HG03378 (cell line): ENCODE data around the gene SLC25A4.
"Not testable (repeated sequence)": the region's sequence is repeated elsewhere in the genome, so short reads cannot be mapped to it uniquely, and the experiment has no call there.

ENCODE experiments used
- ATAC-seq: cut with Tn5 transposase; IDR thresholded peaks from one replicate; pipeline ENCODE4 v1.9.1; 2021; ENCODE audit warnings: mild to moderate bottlenecking, moderate library complexity; ENCODE audit not compliant: unreplicated experiment

The SLC25A4 gene

GRCh38 chr4:185142912-185143600, at the start of gene SLC25A4:
Gene SLC25A4, plus strand, starts transcription at chr4:185143266. Its CDS starts 107 bp downstream, at chr4:185143373.
- peak; percentile 86 for ATAC-seq

GRCh38 chr4:185093603-185094002, 49.5 kb upstream of the SLC25A4 start:
- no peak for ATAC-seq

DNA sequence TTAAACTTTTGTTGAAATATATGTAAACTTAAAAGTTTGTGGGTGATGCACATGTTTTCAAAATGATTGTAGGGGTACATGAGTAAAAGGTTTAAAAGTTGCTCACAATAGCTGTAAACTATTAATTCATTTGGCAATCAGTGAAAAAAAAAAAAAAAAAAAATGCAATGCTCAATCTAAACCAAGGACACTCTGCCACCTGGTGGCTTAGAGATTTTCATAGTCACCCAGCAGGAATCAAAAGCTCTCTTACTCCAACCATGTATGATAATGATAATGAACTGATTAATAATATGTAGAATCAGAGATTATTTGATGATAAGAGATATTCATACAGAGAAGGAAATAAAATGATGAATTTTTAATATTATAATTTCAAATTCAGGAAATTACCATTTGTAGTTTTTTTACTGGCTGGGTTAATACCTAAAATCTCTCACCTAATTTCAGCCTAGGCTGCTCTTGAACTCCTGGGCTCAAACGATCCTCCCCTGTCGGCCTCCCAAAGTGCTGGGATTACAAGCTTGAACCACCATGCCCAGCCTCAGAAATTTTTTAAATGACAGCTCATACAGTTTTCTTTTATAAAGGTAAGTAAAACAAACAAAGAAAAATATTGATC, 46.9 kb upstream of the SLC25A4 start:
- no peak for ATAC-seq

- no peak for ATAC-seq
These were observed 44.6 kb upstream of the SLC25A4 start for GRCh38 chr4:185098474-185098873.

- ATAC-seq: no peak
These were observed 43.9 kb upstream of the SLC25A4 start for GRCh38 chr4:185099024-185099682.

DNA sequence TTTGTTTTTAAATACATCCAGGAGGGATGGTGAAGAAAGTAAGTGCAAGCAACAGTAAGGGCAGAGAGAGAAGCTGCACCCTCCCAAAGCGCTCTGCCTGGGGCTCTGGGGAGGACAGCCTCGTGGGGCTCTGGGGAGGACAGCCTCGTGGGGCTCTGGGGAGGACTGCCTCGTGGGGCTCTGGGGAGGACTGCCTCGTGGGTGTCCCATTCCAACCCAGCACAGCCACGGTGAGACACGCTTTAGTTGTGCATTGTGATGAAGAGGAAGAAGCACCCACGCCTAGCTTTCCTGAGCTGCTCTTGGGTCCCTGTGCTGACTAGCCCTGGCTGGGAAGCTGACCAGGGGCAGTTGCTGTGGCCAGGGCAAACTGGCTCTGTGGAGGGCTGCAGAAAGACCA, 43.1 kb upstream of the SLC25A4 start:
- ATAC-seq: no peak

DNA sequence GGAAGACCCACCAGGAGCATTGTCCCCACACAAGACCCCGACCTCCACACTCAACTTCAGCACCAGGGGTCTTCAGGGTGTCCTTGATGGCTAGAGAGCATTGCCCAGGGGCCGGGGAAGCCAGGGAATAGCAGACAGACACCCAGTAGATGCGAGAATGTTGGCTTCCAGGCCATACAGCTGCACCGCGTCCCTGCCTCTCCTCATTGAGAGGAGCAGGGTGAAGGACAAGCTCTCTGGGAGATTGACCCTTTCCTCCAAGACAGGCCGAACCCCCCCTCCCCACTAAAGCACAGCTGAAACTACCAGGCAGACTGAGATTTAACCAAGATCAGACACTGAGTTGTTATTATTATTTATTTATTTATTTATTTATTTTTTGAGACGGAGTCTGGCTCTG, 42.6 kb upstream of the SLC25A4 start:
- ATAC-seq: no peak

DNA sequence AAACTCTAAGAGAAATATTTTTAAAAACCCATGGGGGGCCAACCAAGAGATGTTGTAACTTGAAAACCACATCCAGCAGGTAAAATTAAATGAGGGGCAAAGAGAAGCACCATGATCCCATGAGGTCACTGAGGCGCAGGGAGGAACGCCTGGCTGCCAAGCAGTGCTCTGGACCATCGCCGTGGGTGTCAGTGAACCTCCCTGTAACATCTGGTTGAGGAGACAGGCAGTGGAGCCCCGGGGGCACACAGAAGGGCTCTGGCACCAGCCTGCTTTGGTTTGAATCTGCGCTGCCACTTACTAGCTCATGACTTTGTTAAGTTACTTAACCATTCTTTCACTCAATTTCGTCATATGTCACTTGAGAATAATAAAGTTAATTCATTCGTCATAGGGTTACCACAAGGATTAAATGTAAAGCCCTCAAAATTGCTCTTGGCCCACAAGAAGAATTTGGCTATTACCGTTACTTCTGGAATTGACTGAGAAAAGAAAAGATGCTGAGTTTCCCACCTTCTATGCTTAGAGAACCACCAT, 41.6 kb upstream of the SLC25A4 start:
- no peak for ATAC-seq

DNA sequence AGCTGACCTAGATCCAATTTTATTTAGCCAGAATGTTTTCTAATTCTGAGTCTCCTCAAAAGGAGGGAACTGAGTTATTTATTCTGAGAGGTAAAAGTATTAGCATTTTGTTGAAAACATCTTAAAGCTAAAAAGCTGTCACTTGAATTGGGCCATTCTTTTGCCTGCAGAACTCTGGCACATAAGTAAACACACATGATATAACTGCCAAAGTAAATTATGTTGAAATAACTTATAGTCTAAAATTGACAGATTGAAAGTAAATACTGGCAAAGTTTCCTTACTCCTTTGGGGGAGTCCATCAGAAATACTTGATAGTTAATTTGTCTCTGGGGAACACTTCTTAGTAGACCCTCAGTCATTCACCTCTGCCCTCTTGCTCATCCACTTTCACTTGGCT, 38.3 kb upstream of the SLC25A4 start:
- ATAC-seq: no peak

GRCh38 chr4:185106353-185106752, 36.7 kb upstream of the SLC25A4 start:
- ATAC-seq: no peak

DNA sequence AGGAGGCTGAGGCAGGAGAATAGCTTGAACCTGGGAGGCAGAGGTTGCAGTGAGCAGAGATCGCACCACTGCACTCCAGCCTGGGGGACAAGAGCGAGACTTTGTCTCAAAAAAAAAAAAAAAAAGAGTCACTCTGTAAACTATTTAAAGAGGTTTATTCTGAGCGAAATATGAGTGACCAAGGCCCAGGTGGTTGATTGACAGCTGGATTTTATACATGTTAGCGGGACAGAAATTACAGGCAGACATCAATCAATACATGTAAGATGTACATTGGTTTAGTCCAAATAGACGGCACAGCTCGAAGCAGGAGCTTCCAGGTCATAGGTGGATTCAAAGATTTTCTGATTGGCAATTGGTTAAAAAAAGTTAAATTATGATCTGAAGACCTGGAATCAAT, 35.5 kb upstream of the SLC25A4 start:
- ATAC-seq: not testable (repeated sequence)

DNA sequence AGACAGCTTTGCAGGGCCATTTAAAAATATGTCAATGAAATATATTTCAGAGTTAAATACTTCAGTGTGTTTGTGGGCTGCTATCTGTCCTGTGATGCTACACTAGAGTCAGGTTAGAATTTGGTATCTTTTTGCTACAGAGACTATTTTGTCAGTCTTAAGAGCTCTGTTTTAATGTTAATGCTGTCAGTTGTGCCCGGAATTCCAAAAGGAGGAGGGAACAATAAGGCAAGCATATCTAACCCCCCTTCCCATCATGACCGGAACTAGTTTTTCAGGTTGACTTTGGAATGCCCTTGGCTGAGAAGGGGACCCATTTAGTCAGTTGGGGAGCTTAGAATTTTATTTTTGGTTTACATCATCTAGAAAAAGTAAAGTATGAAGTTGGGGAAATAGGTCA, 34.9 kb upstream of the SLC25A4 start:
- no peak for ATAC-seq

DNA sequence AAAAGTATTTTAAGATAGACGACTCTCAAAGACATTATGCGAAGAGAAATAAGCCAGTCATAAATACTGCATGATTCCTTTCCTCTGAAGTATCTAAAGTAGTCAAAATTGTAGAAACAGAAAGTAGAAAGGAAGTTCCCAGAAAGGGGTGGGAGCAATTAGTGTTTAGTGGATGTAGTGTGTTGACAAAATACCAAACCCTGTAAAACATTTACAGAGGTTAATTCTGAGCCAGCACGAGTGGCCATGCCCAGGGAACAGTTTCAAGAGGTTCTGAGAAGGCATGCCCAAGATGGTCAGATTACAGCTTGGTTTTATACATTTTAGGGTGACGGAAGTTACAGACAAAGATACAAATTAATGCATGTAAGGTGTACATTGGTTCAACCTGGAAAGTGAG, 34.4 kb upstream of the SLC25A4 start:
- no peak for ATAC-seq

DNA sequence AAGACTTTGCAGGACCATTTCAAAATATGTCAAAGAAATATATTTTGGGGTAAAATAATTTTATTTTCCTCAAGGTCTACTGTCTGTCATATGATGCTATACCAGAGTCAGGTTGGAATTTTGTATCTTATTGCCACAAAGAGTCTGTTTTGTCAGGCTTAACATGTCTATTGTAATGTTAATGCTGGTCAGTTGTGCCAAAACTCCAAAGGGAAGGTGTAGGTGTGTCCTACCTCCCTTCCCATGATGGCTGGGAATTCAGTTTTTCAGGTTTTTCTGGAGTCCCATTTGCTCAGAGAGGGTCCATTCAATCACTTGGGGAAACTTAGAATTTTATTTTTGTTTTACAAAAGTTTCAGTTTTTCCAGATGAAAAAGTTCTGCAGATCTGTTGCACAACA, 33.3 kb upstream of the SLC25A4 start:
- no peak for ATAC-seq

GRCh38 chr4:185110375-185110823, 32.7 kb upstream of the SLC25A4 start:
- ATAC-seq: no peak

DNA sequence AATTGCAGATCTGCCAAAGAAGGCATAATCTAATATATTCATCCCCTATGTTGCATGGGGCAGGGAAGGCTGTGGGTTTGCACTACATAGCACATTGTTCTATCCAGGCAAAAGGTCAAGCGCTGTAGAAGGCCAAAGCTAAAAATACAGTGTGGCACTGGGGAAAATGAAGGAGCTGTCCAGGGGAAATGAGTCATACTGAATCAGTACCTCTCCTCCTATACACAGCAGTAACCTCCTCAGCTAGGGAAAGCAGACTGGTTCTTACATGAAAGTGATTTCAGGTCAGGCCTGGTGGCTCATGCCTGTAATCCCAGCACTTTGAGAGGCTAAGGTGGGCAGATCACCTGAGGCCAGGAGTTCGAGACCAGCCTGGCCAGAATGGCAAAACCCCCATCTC, 31.0 kb upstream of the SLC25A4 start:
- ATAC-seq: no peak

GRCh38 chr4:185113340-185113739, 29.7 kb upstream of the SLC25A4 start:
- no peak for ATAC-seq

DNA sequence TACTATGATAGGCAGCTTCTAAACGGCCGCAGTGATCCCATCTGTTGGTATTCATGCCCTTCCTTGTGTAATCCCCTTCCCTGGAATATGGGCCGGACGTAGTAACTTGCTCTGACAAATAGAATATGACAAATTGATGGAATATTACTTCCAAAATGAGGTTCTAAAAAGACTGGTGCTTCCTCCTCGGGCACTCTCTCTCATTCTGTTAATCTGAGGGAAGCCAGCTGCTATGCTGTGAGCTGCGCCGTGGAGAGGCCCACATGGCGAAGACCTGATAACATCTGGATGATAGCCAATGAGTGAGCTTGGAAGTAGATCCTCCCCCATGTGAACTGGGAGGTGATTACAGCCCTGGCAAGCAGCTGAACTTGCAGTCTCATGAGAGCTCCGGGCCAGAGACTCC, 27.2 kb upstream of the SLC25A4 start:
- no peak for ATAC-seq

DNA sequence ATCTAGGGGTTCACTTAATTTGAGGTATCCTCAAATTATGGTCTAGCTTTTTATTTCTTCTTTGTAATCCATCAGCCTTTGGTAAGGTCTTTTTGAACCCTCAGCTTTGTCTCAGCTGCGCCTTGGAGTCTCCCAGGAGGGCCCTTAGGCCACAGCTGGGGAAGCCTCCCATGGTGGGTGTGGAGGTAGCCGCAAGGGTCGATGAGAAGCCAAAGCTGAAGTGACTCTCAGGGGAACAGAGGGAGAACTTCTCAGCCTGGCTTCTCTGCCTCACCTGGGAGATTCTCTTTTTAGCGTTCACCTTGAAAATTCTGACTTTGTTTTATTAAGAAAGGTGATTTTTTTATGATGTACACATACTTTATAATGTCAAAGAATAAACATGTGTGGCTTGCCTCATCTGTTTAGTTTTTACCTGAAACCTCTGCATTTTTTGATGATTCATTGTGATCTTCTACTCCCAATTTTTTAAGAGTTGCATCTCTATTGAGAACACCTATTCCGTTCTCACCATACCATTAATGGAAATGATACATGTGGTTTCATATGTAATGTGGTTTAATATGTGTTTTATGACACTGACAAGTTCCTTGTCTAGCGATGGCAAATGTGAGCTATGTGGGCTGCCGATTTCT, 25.6 kb upstream of the SLC25A4 start:
- ATAC-seq: no peak

DNA sequence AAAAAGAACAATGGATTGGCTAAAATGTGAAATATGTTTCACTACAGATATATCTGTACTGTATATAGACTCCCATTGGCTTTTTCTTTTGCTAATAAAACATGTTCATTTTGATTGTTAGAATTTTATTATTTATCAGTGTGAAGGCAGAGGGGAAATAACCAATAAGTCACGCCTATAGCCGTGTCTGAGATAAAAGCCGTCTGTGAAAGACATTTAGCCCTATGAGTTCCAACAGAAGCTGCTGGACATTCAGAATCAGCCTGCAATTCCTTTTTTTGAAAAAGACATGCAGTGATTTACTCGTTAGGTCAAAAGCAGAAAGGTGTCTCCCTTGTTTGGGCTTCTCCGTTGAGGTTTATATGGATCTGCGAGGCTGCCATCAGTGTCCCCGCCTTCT, 24.2 kb upstream of the SLC25A4 start:
- ATAC-seq: no peak

- not testable (repeated sequence) for ATAC-seq
These were observed 23.6 kb upstream of the SLC25A4 start for GRCh38 chr4:185119467-185119866.
